Activated T-cell treated with anti-CD3 and anti-CD28 coated beads, Interleukin-2, amount 50 U/mL, for 24 hours (primary cell): ENCODE data around the gene AMDHD2.
"Not testable (repeated sequence)": the region's sequence is repeated elsewhere in the genome, so short reads cannot be mapped to it uniquely, and the experiment has no call there.

Experiments used
- DNase-seq: peaks from one replicate; pipeline ENCODE4 v3.0.0-alpha.2; 2020
- H3K27ac Mint-ChIP-seq: 2 replicates; pipeline ENCODE4 v1.8.0; 2020; ENCODE audit warnings: mild to moderate bottlenecking, mixed read lengths
- H3K27me3 Mint-ChIP-seq: 2 replicates; pipeline ENCODE4 v1.8.0; 2020; ENCODE audit warnings: mixed read lengths
- H3K36me3 Mint-ChIP-seq: 2 replicates; pipeline ENCODE4 v1.8.0; 2020; ENCODE audit warnings: low read depth, mixed read lengths
- H3K4me1 Mint-ChIP-seq: 2 replicates; pipeline ENCODE4 v1.8.0; 2020; ENCODE audit warnings: low read depth, mixed read lengths
- H3K4me3 Mint-ChIP-seq: 2 replicates; pipeline ENCODE4 v1.8.0; 2020; ENCODE audit warnings: mild to moderate bottlenecking, moderate library complexity, mixed read lengths
- H3K9me3 Mint-ChIP-seq: 2 replicates; pipeline ENCODE4 v1.8.0; 2020; ENCODE audit warnings: mixed read lengths

The AMDHD2 gene

DNA sequence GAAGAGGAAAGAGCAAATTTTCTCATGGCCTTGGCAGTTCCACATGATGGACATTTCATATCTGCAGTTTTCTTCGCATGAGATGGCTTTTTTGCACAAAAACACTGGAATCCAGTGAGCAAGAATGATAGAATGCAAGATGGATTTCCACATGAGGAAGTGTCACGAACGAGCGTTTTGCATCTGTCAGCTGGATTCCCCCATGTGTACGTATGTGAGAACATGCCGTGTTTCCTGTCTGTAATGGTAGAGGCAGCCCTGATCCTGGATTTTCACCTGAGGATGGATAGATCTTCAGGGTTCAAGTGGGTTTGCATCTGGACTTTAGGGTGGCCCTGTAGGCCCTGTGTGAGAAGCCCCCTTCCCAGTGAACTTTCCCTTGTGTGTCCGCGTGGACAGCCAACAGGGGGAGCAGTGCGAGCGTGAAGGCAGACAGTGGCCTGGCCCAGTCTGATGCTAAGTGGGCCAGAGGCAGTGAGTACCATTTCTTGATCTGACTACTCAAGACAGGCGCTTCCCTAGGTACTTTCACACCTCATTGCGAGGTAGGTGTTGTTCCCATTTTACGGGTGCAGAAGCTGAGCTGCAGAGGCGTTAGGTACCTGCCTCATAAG is 19.8 kb downstream of the AMDHD2 start:
- H3K9me3 Mint-ChIP-seq, DNase-seq, H3K27me3 Mint-ChIP-seq: not testable (repeated sequence)
- peaks cover 45% of the 10 kb centered on the region for H3K4me1 Mint-ChIP-seq
- H3K4me3 Mint-ChIP-seq: peak overlapping the region; percentile 82
- peak overlapping the region; percentile 79 for H3K27ac Mint-ChIP-seq
- peaks cover 35% of the 10 kb centered on the region for H3K36me3 Mint-ChIP-seq

DNA sequence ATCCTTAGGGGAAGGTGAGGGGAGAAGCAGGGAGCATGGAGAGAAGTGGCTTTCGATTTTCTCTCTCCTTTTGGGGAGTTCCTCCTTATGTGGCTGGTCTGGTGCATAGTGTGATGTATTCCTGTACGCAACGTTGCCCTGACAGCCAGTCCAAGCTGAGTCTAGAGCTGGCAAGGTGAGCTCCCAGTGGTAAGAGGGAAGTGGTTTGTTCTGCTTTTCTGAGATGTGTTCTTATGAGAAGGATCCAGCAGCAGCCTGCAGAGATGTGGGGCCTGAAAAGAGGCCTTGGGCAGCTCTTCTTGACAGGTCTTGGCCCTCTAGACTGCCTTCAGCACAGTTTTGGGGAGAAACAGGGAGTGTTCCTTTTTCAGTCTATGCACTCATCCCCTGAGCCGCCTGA is 20.7 kb downstream of the AMDHD2 start:
- Mint-ChIP-seq H3K27ac (peak overlapping the region; percentile 79), H3K4me3 (peak overlapping the region; percentile 11), H3K36me3 (peaks cover 41% of the 10 kb centered on the region), H3K4me1 (peaks cover 48% of the 10 kb centered on the region)
- DNase-seq, H3K27me3 Mint-ChIP-seq, H3K9me3 Mint-ChIP-seq: not testable (repeated sequence)

DNA sequence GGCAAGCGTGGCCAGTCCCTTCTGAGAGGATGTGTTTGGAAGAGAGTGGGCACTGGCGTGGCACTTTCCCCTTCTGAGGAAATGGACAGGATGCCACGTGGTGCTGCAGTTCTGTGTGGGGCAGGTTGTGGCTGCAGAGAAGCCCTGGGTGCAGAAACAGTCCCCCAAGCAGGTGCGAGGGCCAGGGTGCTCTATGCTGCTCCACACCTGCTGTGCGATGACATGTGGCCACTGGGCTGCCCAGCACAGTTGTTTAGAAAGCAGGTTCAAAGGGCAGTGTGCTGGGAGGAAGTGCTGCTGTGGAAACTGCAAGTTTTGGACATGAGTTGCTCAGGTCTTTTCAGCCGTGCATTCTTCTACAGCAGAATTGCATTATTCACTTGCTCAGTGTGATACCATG is 21.2 kb downstream of the AMDHD2 start:
- Mint-ChIP-seq H3K27ac (peak overlapping the region; percentile 79), H3K36me3 (peaks cover 41% of the 10 kb centered on the region), H3K4me1 (peaks cover 49% of the 10 kb centered on the region), H3K4me3 (peak overlapping the region; percentile 11)
- DNase-seq, H3K9me3 Mint-ChIP-seq, H3K27me3 Mint-ChIP-seq: not testable (repeated sequence)

DNA sequence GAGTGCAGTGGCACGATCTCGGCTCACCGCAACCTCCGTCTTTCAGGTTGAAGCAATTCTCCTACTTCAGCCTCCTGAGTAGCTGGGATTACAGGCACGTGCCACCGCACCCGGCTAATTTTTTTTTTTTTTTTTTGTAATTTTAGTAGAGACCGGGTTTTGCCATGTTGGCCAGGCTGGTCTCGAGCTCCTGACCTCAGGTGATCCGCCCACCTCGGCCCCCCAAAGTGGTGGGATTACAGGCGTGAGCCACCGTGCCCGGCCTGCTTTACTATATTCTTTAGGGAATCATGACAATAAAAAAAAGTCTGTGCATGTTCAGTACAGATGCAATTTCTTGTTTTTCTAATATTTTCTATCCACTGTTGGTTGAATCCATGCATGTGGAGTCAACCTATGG is 23.6 kb downstream of the AMDHD2 start:
- peaks cover 39% of the 10 kb centered on the region for H3K36me3 Mint-ChIP-seq
- not testable (repeated sequence) for DNase-seq, H3K27ac Mint-ChIP-seq, H3K4me3 Mint-ChIP-seq, H3K27me3 Mint-ChIP-seq, H3K9me3 Mint-ChIP-seq
- peaks cover 43% of the 10 kb centered on the region for H3K4me1 Mint-ChIP-seq

GRCh38 chr16:2550283-2550878 is 30.2 kb downstream of the AMDHD2 start:
- not testable (repeated sequence) for H3K27me3 Mint-ChIP-seq, H3K9me3 Mint-ChIP-seq, DNase-seq, H3K4me3 Mint-ChIP-seq, H3K4me1 Mint-ChIP-seq, H3K36me3 Mint-ChIP-seq, H3K27ac Mint-ChIP-seq

DNA sequence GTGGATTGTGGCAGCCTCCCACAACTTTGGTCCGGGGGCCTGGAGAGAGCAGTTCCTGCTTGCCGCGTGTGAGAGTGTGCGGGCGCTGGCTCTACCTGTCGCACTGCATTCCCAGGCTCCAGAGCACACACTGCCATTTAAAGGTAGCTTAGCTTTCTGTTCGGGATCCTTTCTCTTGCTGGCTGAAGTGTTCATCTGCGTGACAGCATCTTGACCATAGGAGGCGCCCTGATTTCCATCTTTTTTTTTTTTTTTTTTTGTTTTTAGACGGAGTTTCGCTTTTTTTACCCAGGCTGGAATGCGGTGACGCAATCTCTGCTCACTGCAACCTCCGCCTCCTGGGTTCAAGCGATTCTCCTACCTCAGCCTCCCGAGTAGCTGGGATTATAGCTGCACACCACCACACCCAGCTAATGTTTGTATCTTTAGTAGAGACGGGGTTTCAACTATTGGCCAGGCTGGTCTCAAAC is 31.3 kb downstream of the AMDHD2 start:
- DNase-seq, H3K4me1 Mint-ChIP-seq, H3K9me3 Mint-ChIP-seq, H3K36me3 Mint-ChIP-seq, H3K4me3 Mint-ChIP-seq, H3K27me3 Mint-ChIP-seq: not testable (repeated sequence)
- H3K27ac Mint-ChIP-seq: peak overlapping the region; percentile 33

GRCh38 chr16:2554709-2555425 is 34.7 kb downstream of the AMDHD2 start:
- not testable (repeated sequence) for H3K9me3 Mint-ChIP-seq, DNase-seq, H3K27me3 Mint-ChIP-seq, H3K4me1 Mint-ChIP-seq, H3K36me3 Mint-ChIP-seq, H3K4me3 Mint-ChIP-seq, H3K27ac Mint-ChIP-seq

GRCh38 chr16:2557150-2557549 is 37.0 kb downstream of the AMDHD2 start:
- not testable (repeated sequence) for H3K27ac Mint-ChIP-seq, H3K9me3 Mint-ChIP-seq

DNA sequence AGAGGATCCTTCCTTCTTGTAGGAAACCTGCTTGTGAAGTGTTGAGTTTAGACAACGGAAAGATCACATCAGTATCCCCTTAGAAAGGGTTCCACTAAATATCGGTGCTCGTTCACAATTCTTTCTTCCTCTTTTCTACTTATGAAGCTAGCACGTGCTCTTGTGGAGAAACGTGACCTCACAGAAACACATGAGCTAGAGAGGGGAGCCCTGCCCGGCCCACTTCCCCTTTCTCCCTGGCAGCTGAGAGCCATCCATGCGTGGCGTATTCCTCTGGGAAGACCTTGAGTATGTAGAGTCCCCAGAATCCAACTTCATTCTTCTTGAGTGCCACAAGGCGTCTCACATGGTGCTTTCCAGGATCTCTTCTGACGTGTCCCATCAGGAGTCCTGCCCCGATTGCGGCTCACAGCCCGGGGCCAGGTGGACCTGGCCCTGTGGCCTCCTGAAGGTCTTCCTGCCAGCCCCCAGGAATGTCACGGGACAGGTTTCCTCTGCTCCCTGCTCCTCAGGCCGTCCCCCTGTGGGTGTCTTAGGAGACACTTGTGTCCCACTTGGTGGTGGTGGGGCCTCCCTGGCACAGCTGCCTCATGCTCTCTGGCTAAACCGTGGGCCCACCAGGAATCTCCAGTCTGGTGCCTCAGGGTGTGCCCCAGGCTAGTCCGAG is 40.1 kb downstream of the AMDHD2 start:
- not testable (repeated sequence) for H3K4me3 Mint-ChIP-seq, DNase-seq, H3K27ac Mint-ChIP-seq, H3K9me3 Mint-ChIP-seq, H3K27me3 Mint-ChIP-seq, H3K36me3 Mint-ChIP-seq, H3K4me1 Mint-ChIP-seq

More at GRCh38 chr16:2557150-2557549, 37.0 kb downstream of the AMDHD2 start:
- not testable (repeated sequence) for H3K27me3 Mint-ChIP-seq, H3K36me3 Mint-ChIP-seq, H3K4me1 Mint-ChIP-seq, DNase-seq, H3K4me3 Mint-ChIP-seq

DNA sequence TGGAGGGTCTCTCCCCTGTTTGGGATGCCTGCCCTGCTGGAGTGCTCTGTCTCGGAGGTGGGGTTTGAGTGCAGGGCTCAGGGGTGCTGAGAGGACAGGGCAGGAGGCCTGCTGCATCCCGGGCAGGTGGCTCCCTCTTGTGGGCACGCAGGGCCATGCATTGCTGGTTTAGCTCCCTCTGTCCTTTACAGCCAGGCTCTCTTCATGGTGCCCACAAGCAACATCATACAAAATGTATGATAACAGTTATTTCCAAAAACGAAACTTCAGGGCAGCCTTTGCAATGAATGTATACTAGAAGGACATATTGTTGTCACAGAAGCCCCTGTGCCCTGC is 40.6 kb downstream of the AMDHD2 start:
- not testable (repeated sequence) for H3K36me3 Mint-ChIP-seq, H3K27me3 Mint-ChIP-seq, H3K9me3 Mint-ChIP-seq, H3K27ac Mint-ChIP-seq, H3K4me3 Mint-ChIP-seq, H3K4me1 Mint-ChIP-seq
- DNase-seq: peak; percentile 72

DNA sequence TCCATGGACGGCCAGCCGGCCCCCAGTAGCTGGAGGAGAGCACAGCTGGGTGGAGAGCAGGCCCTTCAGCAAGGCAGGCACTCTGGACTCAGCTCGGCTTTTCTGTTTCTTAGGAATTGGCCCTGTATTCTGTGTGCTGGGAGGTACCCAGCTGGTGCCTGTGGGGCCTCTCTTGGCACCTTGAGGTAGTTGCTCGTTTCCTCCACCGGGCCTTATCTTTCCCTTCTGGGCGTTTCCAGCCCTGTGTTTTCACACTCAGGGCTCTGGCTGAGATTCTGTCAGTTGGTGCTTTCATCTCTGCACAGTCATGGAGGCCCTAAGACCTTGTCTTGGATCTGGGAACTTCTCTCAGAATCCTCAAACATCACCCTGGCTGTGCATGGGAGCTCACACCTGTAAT is 47.3 kb downstream of the AMDHD2 start:
- DNase-seq, H3K4me3 Mint-ChIP-seq, H3K36me3 Mint-ChIP-seq, H3K27ac Mint-ChIP-seq, H3K9me3 Mint-ChIP-seq, H3K27me3 Mint-ChIP-seq, H3K4me1 Mint-ChIP-seq: not testable (repeated sequence)

DNA sequence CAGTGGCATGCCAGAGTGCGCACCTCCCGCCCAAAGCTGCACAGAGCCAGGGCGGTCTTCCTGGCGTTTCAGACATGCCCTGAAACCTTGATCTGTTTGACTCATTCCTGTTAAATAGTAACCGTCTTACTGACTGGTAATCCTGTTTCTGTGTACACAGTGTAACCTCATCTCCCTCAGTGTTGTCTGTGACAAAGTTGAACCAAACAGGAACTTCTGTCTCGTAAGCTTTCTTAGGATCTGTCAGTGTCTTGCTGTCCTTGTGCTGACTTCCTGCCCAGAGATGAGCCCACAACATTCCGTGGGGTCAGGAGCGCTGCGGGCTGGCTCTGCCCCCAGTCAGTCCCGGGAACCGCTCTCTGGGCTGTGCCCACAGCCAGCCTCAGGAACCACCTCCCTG is 48.4 kb downstream of the AMDHD2 start:
- not testable (repeated sequence) for H3K9me3 Mint-ChIP-seq, H3K4me3 Mint-ChIP-seq, DNase-seq, H3K27ac Mint-ChIP-seq, H3K4me1 Mint-ChIP-seq, H3K27me3 Mint-ChIP-seq, H3K36me3 Mint-ChIP-seq

- not testable (repeated sequence) for H3K4me1 Mint-ChIP-seq, H3K36me3 Mint-ChIP-seq, H3K27me3 Mint-ChIP-seq, H3K9me3 Mint-ChIP-seq, H3K27ac Mint-ChIP-seq, DNase-seq, H3K4me3 Mint-ChIP-seq
Observed at GRCh38 chr16:2572704-2573103, 52.5 kb downstream of the AMDHD2 start.

GRCh38 chr16:2575839-2576238 is 55.7 kb downstream of the AMDHD2 start:
- H3K27ac Mint-ChIP-seq, H3K36me3 Mint-ChIP-seq, H3K4me1 Mint-ChIP-seq, H3K9me3 Mint-ChIP-seq, H3K4me3 Mint-ChIP-seq, H3K27me3 Mint-ChIP-seq, DNase-seq: not testable (repeated sequence)

- H3K27ac Mint-ChIP-seq, H3K4me3 Mint-ChIP-seq, H3K27me3 Mint-ChIP-seq, H3K4me1 Mint-ChIP-seq, DNase-seq, H3K9me3 Mint-ChIP-seq, H3K36me3 Mint-ChIP-seq: not testable (repeated sequence)
Observed at GRCh38 chr16:2577044-2577443, 56.9 kb downstream of the AMDHD2 start.
